ENCODE measurements around the gene CD3G.

- TF ChIP-seq POLR2AphosphoS5 (IDR thresholded peaks at IDR 0.05; ENCODE audit: low read depth, low read length) (no peak), TAF1 (IDR thresholded peaks at IDR 0.05; ENCODE audit: borderline replicate concordance, low read depth, low read length) (no peak), POLR2A (IDR thresholded peaks at IDR 0.05; ENCODE audit: low read depth, low read length) (no peak)
Measured at GRCh38 chr11:118295815-118296454, 48.2 kb upstream of the CD3G start.

Measured in GM12892 (cell line).